ENCODE results near the gene FUS. TPM values are rescaled to one million over a fixed set of nuclear protein-coding genes. Genes with fewer than 3 reads are reported as not detected.
"Not testable (repeated sequence)": the region's sequence is repeated elsewhere in the genome, so short reads cannot be mapped to it uniquely, and the experiment has no call there.

Gene FUS
- polyA plus RNA-seq, 3 donors, result 627 to 720 (median 667) TPM

GRCh38 chr16:31143011-31143693, 36.8 kb upstream of the FUS start:
- DNase-seq (ENCODE audit: low read depth in 3 of 3, low spot score in 2 of 3), result no peak

- DNase-seq (ENCODE audit: low read depth in 3 of 3, low spot score in 2 of 3), result no peak
Observed at GRCh38 chr16:31143694-31144148, 36.2 kb upstream of the FUS start.

DNA sequence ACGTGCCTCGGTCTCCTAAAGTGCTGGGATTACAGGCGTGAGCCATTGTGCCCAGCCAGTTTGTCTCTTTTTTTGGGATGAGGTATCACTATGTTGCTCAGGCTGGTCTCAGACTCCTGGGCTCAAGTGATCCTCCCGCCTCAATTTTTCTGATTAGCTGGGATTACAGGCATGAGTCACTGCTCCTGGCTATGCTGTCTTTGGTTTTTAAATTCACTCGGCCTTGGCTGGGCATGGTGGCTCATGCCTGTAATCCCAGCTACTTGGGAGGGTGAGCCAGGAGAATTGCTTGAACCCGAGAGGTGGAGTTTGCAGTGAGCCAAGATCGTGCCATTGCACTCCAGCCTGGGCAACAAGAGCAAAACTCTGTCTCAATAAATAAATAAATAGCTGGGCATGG, 35.5 kb upstream of the FUS start:
- not testable (repeated sequence) for DNase-seq (ENCODE audit: low read depth in 3 of 3, low spot score in 2 of 3)

GRCh38 chr16:31145398-31145990, 34.4 kb upstream of the FUS start:
- DNase-seq (ENCODE audit: low read depth in 3 of 3, low spot score in 2 of 3), result no peak

DNA sequence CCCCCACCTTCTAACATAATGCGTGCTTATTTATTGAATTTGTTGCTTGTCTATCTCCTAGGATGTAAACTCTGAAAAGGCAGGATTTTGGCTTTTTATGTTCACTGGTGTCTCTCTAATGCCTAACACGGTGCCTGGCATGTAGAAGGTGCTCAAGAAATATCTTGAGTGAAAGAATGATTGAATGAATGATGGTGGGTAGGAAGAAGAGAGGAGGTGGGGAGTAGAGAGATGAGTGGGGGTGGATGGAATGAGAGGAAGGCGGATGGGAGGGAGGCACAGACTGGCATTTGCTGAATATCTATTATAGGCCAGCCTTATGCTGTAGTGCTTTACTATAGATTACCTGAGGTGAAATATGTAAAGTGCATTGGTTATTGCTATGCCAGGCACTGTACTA, 32.4 kb upstream of the FUS start:
- no peak for DNase-seq (ENCODE audit: low read depth in 3 of 3, low spot score in 2 of 3)

- DNase-seq (ENCODE audit: low read depth in 3 of 3, low spot score in 2 of 3), result no peak
Observed at GRCh38 chr16:31148281-31148728, 31.6 kb upstream of the FUS start.

DNA sequence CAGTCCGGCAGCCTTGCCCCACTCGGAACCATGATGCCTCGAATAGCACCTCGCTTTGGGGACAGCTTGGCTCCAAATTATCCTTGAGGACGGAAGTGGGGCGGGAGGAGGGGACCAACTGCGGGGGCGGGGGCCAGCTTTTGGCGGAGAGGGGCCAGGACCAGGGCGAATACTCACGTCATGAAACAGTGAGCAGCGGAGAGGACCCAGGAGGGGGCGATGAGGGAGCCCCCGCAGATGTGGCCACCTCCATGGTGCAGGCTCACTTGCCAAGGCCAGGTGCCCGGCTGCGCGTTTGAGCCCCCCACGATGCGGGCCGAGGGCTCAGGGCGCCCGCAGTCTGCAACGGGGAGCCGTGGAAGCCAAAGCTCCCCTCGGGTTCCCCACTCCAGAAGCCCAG, 31.0 kb upstream of the FUS start:
- no peak for DNase-seq (ENCODE audit: low read depth in 3 of 3, low spot score in 2 of 3)

DNA sequence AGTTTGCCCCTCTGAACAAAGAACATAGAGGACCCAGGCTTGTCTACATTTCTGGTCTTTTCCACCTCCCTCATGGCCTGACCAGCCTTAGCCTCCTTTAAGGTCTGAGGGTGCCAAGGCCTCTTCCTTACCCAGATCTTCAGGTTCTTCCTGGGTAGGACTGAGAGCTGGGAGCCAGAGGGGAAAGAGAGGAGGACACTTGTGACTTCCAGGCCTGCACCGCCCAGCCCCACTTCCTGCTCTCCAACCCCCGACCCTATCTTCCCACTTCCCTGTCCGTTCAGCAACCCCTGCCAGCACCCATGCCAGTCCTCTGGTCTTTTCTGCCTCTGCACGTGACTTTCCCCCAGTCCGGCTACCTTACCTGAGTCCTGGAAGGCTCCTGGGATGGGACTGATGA, 30.6 kb upstream of the FUS start:
- DNase-seq (ENCODE audit: low read depth in 3 of 3, low spot score in 2 of 3), result no peak

GRCh38 chr16:31149894-31150890, 29.7 kb upstream of the FUS start, which contains the start of gene PRSS36:
Gene PRSS36, minus strand, starts transcription at chr16:31150066. Its CDS starts 31 bp downstream, at chr16:31150035.
- no peak for DNase-seq (ENCODE audit: low read depth in 3 of 3, low spot score in 2 of 3)

- not testable (repeated sequence) for DNase-seq (ENCODE audit: low read depth in 3 of 3, low spot score in 2 of 3)
Observed at GRCh38 chr16:31150976-31151375, 29.0 kb upstream of the FUS start.

- DNase-seq (ENCODE audit: low read depth in 3 of 3, low spot score in 2 of 3), result no peak
Observed at GRCh38 chr16:31157136-31157535, 22.8 kb upstream of the FUS start.

DNA sequence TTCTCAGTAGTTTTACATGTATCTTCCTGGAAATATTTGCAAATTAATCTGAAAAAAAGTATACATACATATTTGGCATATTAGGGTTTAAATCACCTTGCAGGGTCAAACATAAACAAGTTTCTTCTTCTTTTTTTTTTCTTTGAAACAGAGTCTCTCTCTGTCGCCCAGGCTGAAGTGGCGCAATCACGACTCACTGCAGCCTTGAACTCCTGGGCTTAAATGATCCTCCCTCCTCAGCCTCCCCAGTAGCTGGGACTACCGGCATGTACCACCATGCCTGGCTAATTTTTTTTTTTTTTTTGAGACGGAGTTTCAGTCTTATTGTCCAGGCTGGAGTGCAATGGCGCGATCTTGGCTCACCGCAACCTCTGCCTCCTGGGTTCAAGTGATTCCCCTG, 12.6 kb upstream of the FUS start:
- DNase-seq (ENCODE audit: low read depth in 3 of 3, low spot score in 2 of 3), result no peak

- DNase-seq (ENCODE audit: low read depth in 3 of 3, low spot score in 2 of 3), result no peak
Observed at GRCh38 chr16:31168848-31169247, 11.1 kb upstream of the FUS start.

GRCh38 chr16:31170048-31170447, 9.9 kb upstream of the FUS start:
- DNase-seq (ENCODE audit: low read depth in 3 of 3, low spot score in 2 of 3), result not testable (repeated sequence)

DNA sequence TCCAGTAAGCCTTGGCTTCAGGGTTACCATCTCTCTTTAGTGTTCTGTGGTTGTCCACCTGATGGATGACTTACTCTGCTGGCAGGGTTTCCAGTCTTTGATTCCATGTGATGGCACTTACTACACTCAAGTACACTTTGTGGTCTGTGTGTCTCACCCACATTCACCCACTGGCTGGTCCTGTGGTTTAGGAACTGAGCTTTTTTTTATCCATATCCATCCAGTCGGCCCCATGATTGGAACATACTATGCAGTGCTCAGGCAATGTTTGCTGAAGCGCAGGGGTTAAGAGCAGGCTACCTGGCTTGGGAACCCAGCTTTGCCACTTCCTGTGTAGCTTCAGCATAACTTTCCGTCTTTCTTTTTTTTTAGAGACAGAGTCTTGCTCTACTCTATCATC, 2.8 kb upstream of the FUS start:
- DNase-seq (ENCODE audit: low read depth in 3 of 3, low spot score in 2 of 3), result no peak

DNA sequence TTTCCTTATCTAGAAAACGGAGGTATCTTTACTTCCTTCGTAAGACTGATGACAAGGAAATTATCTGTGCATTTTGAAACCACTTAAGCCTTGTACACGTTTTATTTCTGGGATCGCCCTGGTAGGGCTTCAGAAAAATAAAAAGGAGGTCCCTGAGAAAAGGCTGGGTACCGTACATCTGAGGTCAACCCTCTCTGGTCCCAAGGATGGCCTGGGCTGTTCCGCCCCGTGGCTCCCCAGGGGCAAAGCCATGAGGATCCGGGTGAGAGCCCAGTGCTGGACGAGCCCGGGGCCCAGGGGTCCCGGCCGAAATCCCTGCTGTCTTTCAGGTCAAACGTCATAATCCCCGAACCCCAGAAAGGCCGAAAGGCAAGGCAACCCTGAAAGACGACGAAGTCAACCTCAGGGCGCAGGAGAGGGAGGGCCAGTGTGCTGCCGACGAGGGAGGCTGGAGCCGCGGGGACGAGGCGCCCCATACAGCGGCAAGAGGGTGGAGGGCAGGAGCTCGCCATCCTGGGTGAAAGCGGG, 656 bp upstream of the FUS start:
- no peak for DNase-seq (ENCODE audit: low read depth in 3 of 3, low spot score in 2 of 3)

DNA sequence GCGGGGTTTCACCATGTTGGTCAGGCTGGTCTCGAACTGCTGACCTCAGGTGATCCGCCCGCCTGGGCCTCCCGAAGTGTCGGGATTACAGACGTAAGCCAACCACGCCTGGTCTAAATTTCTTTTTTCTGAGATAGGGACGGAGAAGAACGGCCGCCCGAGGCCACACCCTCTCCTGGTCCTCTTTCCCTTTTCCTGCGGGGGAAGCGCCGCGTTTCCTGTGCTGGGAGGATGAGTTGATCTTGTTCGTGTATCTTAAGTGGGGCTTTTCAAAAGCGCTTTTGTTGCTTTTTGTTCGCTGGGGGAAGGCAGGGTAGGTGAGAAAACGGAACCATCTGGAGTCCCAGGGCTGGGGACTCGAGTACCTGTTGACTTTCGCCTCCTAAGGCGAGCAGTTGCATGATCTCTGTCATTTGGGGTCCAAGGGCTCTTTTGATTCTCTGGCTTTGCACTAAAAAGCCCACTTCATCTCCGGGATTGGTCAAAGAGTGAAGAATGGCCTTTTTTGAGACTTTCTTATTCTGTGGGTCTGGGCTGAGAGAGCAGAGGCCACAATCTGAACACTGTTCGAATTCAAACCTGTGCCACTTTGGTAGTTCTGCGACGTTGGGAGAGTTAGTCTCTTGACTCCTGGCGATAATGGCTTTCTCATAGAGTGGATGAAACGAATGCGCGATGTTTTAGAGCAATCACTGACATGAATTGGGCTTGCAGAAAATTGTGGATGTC, 1.3 kb downstream of the FUS start:
- no peak for DNase-seq (ENCODE audit: low read depth in 3 of 3, low spot score in 2 of 3)

GRCh38 chr16:31182391-31182790, 2.5 kb downstream of the FUS start:
- DNase-seq (ENCODE audit: low read depth in 3 of 3, low spot score in 2 of 3), result no peak

- DNase-seq (ENCODE audit: low read depth in 3 of 3, low spot score in 2 of 3), result no peak
Observed at GRCh38 chr16:31183432-31184428, 3.8 kb downstream of the FUS start.
